Esophagus squamous epithelium (tissue), 4 donors: ENCODE results near the gene SH2D2A.
A peak's percentile ranks its signal among the peaks of the same experiment; 100 is the strongest.

Experiments used
- CTCF ChIP-seq, 6 experiments: fragments of 450-650 bp in 4 of 6; fragments of 200-600 bp in 2 of 6; sonication (generic) in 2 of 6; IDR thresholded peaks; one replicate each; pipeline ENCODE4 v1.5.1; 2016 to 2019; ENCODE audit warnings: antibody characterized with exemption in 6 of 6, mild to moderate bottlenecking in 4 of 6, moderate library complexity in 4 of 6
- POLR2A ChIP-seq, 4 donors: fragments of 450-650 bp; IDR thresholded peaks; one replicate each; pipeline ENCODE4 v1.6.1; 2017; ENCODE audit warnings: antibody characterized with exemption in 4 of 4, mild to moderate bottlenecking in 4 of 4, moderate library complexity in 3 of 4

GRCh38 chr1:156838972-156839371 lies 22.3 kb upstream of the SH2D2A start:
- TF ChIP-seq CTCF (IDR thresholded peaks at IDR 0.05) (peak; percentile 60 to 84 (median 69)), POLR2A (IDR thresholded peaks at IDR 0.05) (no peak)
